ENCODE measurements around the gene JUNB.

Gene JUNB

GRCh38 chr19:12774588-12775555 is 16.4 kb upstream of the JUNB start, which contains the start of gene HOOK2:
HOOK2 (minus strand) TSS chr19:12775552; CDS start chr19:12775449, 103 bp downstream.
- no peak for DNase-seq

GRCh38 chr19:12777217-12778016 is 13.9 kb upstream of the JUNB start:
- peak; percentile 78 for DNase-seq

DNA sequence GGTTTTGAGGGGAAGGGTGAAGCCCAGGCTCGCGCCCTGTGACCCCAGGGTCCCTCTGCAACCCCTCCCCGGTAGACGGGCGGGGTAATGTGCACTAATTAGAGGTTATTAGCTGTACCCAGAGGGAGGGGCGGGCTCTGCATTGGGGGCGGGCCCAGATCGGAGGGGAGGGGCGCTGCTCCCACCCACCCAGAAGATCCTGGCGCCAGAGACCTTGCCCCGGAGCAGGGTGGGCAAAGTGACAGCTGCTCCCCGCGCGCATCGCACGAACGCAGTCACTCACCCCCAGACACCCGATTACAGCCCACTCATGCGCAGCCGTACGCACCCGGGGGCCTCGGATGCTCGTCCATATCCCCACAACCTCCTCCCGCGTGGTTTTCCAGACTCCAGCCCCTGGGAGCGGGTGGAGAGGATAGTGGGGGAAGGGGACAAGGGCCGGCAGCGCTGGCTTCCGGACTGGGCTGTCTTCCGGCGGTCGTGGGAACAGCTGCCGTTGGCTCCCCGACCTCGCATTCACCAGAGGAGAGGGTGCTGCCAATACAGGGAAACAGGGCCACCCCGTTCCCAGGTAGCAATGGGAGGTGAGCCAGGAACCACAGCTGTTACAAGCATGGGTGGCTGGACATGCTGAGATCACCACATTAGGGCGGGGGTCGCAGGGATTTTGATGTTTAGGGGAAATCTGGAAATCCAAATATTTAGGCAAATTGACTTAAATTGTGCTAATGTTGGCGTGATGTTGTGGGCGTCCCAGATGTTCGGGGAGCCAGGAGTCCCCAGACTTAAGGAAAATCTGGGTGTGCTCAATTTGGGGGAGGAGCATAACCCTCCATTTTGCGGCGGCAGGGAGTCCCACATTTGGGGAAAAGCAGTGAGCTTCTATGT is 13.0 kb upstream of the JUNB start:
- DNase-seq = peak; percentile 83

- no peak for DNase-seq
Measured at GRCh38 chr19:12778905-12779161, 12.5 kb upstream of the JUNB start.

- peak; percentile 91 for DNase-seq
Measured at GRCh38 chr19:12779162-12779993, 11.9 kb upstream of the JUNB start.

DNA sequence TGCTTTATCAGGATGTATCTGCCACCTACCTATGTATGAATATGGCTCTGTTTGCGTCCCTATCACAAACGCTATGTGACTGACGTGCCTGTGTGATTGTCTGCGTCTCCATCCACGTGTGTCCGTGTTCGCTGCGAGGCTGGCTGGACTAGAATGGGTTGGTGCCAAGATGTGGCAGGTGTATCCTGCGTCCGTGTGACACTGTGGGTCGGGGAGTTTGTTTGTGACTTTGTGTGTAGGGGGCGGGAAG is 9.2 kb upstream of the JUNB start:
- DNase-seq = no peak

GRCh38 chr19:12782424-12783290 is 8.6 kb upstream of the JUNB start:
- peak; percentile 91 for DNase-seq

DNA sequence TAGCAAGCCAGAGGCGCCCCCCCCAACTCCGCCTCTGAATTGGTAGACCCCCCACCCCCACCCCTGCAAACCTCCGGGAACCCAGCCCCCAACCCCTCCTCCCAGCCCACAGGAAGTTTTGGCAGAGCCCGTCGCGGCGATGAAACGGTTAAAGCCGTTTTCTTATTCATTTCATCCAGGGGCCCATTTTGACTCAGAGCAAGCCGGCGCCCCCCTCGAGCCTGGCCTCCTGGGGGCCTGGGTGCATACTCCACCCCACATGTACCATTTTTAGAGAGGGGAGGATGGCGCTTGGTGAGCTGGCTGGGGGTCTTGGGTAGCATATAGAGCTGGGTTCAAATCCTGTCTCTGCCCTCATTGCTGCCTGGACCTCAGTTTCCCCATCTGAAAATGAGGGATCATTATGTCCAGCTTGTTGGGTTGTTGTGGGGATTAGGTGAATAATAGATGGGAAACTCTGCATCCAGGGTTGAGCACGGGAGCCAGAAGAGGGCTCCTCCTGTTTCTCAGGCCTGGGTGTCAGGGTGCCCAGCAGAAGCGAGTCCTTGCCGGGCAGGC is 7.9 kb upstream of the JUNB start:
- DNase-seq = peak; percentile 67

GRCh38 chr19:12783849-12784393 is 7.4 kb upstream of the JUNB start:
- DNase-seq = no peak

DNA sequence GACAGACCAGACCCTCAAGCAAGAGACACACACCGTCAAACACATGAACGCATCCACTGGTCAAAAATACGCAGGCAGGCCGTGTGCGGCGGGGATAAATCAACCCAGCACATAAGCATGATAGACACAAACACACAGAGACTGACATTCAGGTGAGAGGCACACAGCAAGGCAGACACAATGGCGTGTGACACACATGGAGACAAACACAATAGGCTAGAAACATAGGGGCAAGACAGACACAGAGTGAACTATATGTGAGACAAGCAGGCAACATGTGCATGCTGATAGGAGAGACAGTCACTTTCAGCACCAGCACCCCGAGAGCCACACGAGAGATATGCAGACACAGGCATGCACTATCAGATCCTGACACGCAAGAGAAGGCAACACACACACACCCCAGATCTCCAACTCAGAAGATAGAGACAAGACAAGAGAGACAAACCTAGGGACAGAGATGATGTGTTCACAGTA is 6.9 kb upstream of the JUNB start:
- DNase-seq = no peak

- peak; percentile 59 for DNase-seq
Measured at GRCh38 chr19:12784871-12785430, 6.3 kb upstream of the JUNB start.

DNA sequence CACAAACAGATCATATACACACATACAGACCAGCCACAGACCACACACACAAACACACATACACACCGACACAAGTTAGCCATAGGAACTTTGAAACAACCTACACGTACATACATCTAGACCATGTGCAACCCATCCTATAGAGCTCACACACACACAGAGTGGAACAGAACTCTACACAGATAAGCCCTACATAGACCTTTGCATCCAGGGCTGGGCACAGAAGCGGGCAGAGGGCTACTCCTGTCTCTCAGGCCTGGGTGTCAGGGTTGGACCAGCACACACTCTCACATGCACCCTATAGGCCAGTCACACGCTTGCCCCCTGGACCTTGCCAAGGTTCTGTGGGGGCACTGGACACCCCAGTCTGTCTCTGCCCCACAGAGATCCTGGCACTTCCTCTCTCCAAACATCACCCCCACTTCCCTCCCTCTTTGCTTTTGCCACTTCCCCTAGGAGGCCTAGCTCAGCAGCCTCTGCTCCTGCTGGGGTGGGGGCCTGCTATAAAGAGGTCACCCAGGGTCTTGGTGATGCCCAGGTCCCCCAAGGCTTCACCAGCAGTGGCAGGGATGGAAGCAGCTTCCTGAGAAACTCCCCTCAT is 5.8 kb upstream of the JUNB start:
- DNase-seq = no peak

DNA sequence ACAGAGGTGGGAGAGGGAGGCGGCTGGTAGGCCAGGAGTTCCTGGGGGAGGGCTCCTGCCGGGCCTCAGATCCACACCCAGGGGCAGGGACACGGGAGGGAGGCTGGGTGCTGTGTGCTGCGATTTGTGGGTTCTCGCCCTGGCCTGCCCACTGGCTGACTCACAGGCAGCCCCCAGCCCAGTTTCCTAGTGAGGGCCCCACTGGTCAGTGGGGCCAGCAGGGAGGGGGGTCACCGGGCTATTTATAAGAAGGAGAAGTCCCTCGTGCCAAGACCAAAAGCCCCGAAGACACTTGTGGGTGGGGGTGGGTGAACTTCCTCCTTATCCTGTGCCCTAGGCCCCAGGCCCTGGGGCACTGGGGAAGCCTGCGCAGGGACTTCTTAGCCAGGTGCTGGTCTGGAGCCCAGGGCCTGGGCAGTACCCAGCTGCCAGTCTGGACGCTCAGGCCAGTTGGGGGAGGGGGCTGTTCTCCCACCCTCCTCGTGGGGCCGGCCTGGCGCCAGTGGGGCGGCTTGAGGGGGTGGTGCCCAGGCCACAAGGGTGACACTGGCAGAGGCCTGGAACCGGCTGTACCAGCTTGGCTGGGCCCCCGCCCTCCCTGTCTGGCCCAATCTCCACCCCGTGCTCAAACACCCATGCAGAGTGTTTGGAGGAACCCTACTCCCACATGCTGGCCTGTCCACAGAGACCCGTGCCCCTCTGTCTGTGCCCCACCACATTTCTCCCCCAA is 5.0 kb upstream of the JUNB start:
- no peak for DNase-seq

- DNase-seq = no peak
Measured at GRCh38 chr19:12786952-12787351, 4.3 kb upstream of the JUNB start.

- no peak for DNase-seq
Measured at GRCh38 chr19:12787458-12787857, 3.8 kb upstream of the JUNB start.

GRCh38 chr19:12788042-12788681 is 3.1 kb upstream of the JUNB start:
- DNase-seq = no peak

- peak; percentile 74 for DNase-seq
Measured at GRCh38 chr19:12788682-12789097, 2.6 kb upstream of the JUNB start.

Data from fibroblast of skin of abdomen (primary cell).